Endodermal cell (in vitro differentiated cells): ENCODE measurements around the gene KLHL22. TPM values are rescaled to one million over a fixed set of nuclear protein-coding genes. Genes with fewer than 3 reads are reported as not detected.

Experiments used
- DNase-seq: peaks from one replicate; pipeline ENCODE4 v3.0.0-alpha.2; 2017
- H3K27ac ChIP-seq: 2 replicates; pipeline ENCODE4 v1.5.1; 2013; ENCODE audit warnings: mild to moderate bottlenecking, low read depth, low read length, moderate library complexity
- H3K27me3 ChIP-seq: 2 replicates; pipeline ENCODE4 v1.6.1; 2013; ENCODE audit warnings: mild to moderate bottlenecking, low read length, moderate library complexity; ENCODE audit not compliant: insufficient read depth, control insufficient read depth, poor library complexity, severe bottlenecking
- H3K36me3 ChIP-seq: 2 replicates; pipeline ENCODE4 v1.7.0; 2013; ENCODE audit warnings: mild to moderate bottlenecking, low read length, moderate library complexity; ENCODE audit not compliant: control insufficient read depth, insufficient read depth
- H3K4me1 ChIP-seq: one replicate; pipeline ENCODE4 v1.7.0; 2013; ENCODE audit warnings: low read length; ENCODE audit not compliant: control insufficient read depth, insufficient read depth
- H3K4me3 ChIP-seq: 2 replicates; pipeline ENCODE4 v1.5.1; 2013; ENCODE audit warnings: mild to moderate bottlenecking, low read length, moderate library complexity
- H3K9ac ChIP-seq: 2 replicates; pipeline ENCODE4 v1.6.1; 2013; ENCODE audit warnings: mild to moderate bottlenecking, low read length, moderate library complexity; ENCODE audit not compliant: poor library complexity, severe bottlenecking; ENCODE audit errors: extremely low read depth
- H3K9me3 ChIP-seq: 2 replicates; pipeline ENCODE4 v1.6.1; 2013; ENCODE audit warnings: mild to moderate bottlenecking, low read length, moderate library complexity; ENCODE audit not compliant: control insufficient read depth
- H3K27ac Mint-ChIP-seq: 2 replicates; pipeline ENCODE4 v1.8.0; 2020; ENCODE audit warnings: mixed read lengths
- H3K27me3 Mint-ChIP-seq: 2 replicates; pipeline ENCODE4 v1.8.0; 2021; ENCODE audit warnings: mild to moderate bottlenecking, mixed read lengths; ENCODE audit not compliant: insufficient read depth
- H3K36me3 Mint-ChIP-seq: 2 replicates; pipeline ENCODE4 v1.8.0; 2020; ENCODE audit warnings: low read depth, mixed read lengths
- H3K4me1 Mint-ChIP-seq: 2 replicates; pipeline ENCODE4 v1.8.0; 2020; ENCODE audit warnings: mixed read lengths
- H3K4me3 Mint-ChIP-seq: 2 replicates; pipeline ENCODE4 v1.8.0; 2020; ENCODE audit warnings: mild to moderate bottlenecking, moderate library complexity, mixed read lengths
- H3K9me3 Mint-ChIP-seq: 2 replicates; pipeline ENCODE4 v1.8.0; 2020; ENCODE audit warnings: mild to moderate bottlenecking, mixed read lengths
- WGBS, 2 experiments: methylation state at CpG; one replicate each; pipeline versions ENCODE4 v1.1.5 to v1.1.7; 2013; ENCODE audit warnings: missing lambda C conversion rate in 2 of 2, mixed read lengths in 1 of 2; ENCODE audit not compliant: insufficient coverage in 1 of 2, insufficient read length in 1 of 2; 5-methylcytosine and 5-hydroxymethylcytosine counted together
- total RNA-seq, 2 donors: library from RNA; stranded (reverse); fragmentation: NEBNext Ultra II Directional in 1 of 2; extraction: Animal tissue kit (Norgen Biotek cat#: 25700) in 1 of 2; gene quantifications; 2 replicates in 1 of 2; 3 replicates in 1 of 2; pipeline ENCODE4 v1.2.1, GENCODE V29; 2021
- TF ChIP-seq, protein P1 (sequence below): fragments of 200-600 bp; sonication (generic); conservative IDR thresholded peaks from 2 replicates; pipeline ENCODE4 v1.5.0; 2021; ENCODE audit warnings: antibody characterized with exemption, mild to moderate bottlenecking

The KLHL22 gene
- total RNA-seq, 2 donors from 2014 or later, result 26.5 to 32.8 TPM

DNA sequence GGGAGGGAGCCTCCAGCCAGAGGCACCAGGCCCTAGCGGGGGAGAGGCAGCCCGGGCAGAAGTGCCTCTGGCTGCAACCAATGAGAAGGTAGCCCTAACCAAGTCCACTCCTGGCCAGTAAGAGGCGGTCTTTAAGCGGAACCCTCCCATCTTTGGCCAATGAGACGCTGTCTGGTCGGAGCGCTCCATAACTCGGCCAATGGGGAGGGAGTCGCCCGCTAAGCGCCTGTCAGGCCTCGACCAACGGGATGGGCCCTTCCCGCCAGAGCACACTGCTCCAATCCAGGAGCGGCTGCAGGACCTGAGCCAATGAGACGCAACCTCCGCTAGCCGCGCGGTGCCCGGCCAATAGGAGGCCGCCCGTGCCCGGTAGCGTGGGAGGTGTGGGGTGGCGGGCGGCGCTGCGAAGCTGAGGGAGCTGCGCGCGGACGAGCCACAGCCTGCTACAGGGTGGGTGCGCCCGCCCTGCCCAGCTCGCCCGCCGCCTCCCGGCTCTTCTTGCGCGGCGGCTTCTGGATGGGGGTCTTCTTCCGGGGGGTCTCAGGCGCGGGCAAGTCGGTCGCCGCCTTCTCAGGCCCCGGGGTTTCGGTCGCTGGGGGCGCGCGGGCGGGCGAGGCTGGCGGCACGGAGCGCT is 70.5 kb downstream of the KLHL22 start:
- Histone ChIP-seq H3K9me3 (no peaks in the 10 kb centered on the region), H3K9ac (no peak overlapping the region), H3K27me3 (peaks cover 8% of the 10 kb centered on the region), H3K4me3 (no peak overlapping the region), H3K4me1 (no peaks in the 10 kb centered on the region), H3K36me3 (peaks cover 29% of the 10 kb centered on the region), H3K27ac (no peak overlapping the region)
- peaks cover 23% of the 10 kb centered on the region for H3K36me3 Mint-ChIP-seq
- peaks cover 9% of the 10 kb centered on the region for H3K27me3 Mint-ChIP-seq
- TF ChIP-seq, protein P1, sequence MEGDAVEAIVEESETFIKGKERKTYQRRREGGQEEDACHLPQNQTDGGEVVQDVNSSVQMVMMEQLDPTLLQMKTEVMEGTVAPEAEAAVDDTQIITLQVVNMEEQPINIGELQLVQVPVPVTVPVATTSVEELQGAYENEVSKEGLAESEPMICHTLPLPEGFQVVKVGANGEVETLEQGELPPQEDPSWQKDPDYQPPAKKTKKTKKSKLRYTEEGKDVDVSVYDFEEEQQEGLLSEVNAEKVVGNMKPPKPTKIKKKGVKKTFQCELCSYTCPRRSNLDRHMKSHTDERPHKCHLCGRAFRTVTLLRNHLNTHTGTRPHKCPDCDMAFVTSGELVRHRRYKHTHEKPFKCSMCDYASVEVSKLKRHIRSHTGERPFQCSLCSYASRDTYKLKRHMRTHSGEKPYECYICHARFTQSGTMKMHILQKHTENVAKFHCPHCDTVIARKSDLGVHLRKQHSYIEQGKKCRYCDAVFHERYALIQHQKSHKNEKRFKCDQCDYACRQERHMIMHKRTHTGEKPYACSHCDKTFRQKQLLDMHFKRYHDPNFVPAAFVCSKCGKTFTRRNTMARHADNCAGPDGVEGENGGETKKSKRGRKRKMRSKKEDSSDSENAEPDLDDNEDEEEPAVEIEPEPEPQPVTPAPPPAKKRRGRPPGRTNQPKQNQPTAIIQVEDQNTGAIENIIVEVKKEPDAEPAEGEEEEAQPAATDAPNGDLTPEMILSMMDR, result no peak
- H3K4me3 Mint-ChIP-seq, result no peak overlapping the region
- 97% methylated on average over 46 to 59 of the region's 59 CpGs for WGBS, 2 experiments
- H3K27ac Mint-ChIP-seq, result no peak overlapping the region
- H3K9me3 Mint-ChIP-seq, result no peaks in the 10 kb centered on the region
- DNase-seq, result peak; percentile 92
- H3K4me1 Mint-ChIP-seq, result peaks cover 7% of the 10 kb centered on the region

- Mint-ChIP-seq H3K36me3 (peaks cover 23% of the 10 kb centered on the region), H3K4me3 (no peak overlapping the region), H3K4me1 (peaks cover 7% of the 10 kb centered on the region), H3K27ac (no peak overlapping the region), H3K27me3 (peaks cover 7% of the 10 kb centered on the region), H3K9me3 (no peaks in the 10 kb centered on the region)
- Histone ChIP-seq H3K9ac (no peak overlapping the region), H3K4me3 (no peak overlapping the region), H3K27me3 (peaks cover 3% of the 10 kb centered on the region), H3K4me1 (no peaks in the 10 kb centered on the region), H3K36me3 (peaks cover 24% of the 10 kb centered on the region), H3K27ac (no peak overlapping the region), H3K9me3 (no peaks in the 10 kb centered on the region)
- 93 to 97% methylated on average over 7 to 15 of the region's 15 CpGs for WGBS, 2 experiments
- TF ChIP-seq, protein P1, result no peak
- no peak for DNase-seq
Observed at GRCh38 chr22:20424568-20424931, 71.0 kb downstream of the KLHL22 start.

- H3K27me3 ChIP-seq, result no peaks in the 10 kb centered on the region
Observed at GRCh38 chr22:20423906-20424551, 71.6 kb downstream of the KLHL22 start.

More at GRCh38 chr22:20423906-20424551, 71.6 kb downstream of the KLHL22 start:
- Histone ChIP-seq H3K9ac (no peak overlapping the region), H3K36me3 (peaks cover 21% of the 10 kb centered on the region), H3K4me3 (no peak overlapping the region), H3K9me3 (no peaks in the 10 kb centered on the region), H3K27ac (peak overlapping the region; percentile 47), H3K4me1 (no peaks in the 10 kb centered on the region)
- WGBS, 2 experiments, result 84% methylated on average over 12 to 31 of the region's 31 CpGs
- TF ChIP-seq, protein P1, result no peak
- Mint-ChIP-seq H3K9me3 (no peaks in the 10 kb centered on the region), H3K36me3 (peaks cover 20% of the 10 kb centered on the region), H3K4me1 (peaks cover 6% of the 10 kb centered on the region), H3K27ac (peak overlapping the region; percentile 40), H3K27me3 (peaks cover 6% of the 10 kb centered on the region), H3K4me3 (no peak overlapping the region)
- no peak for DNase-seq
